LHCN-M2 (cell line): Measurements from ENCODE around the gene FAM110C. TPM values are rescaled to one million over a fixed set of nuclear protein-coding genes. Genes with fewer than 3 reads are reported as not detected.
"Not testable (repeated sequence)": the region's sequence is repeated elsewhere in the genome, so short reads cannot be mapped to it uniquely, and the experiment has no call there.

Experiments
- DNase-seq: peaks from one replicate; pipeline ENCODE4 v3.0.0-alpha.2; 2012; ENCODE audit warnings: low read depth
- polyA plus RNA-seq: library from polyadenylated mRNA; unstranded; fragments of >200 nt; gene quantifications from one replicate; pipeline ENCODE4 v1.2.1, GENCODE V29; 2012; ENCODE audit warnings: missing spikeins
- total RNA-seq: library from RNA; depleted of rRNA; stranded (reverse); fragments of >200 nt; gene quantifications from 2 replicates; pipeline ENCODE4 v1.2.3, GENCODE V29; 2014; rRNA removed

The FAM110C gene, protein sequence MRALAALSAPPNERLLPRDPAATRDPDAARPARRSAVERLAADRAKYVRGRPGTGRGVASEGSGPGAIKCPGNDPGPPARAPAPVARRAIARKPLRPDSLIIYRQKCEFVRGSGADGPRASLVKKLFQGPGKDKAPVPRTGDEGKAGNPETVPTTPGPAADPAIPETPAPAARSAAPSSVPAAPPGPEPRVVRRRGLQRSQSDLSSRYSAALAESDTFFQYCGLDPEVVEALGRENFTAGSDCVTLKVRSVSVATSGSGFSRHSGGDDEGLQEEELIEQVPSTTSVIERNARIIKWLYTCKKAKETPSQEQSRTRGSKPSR
- total RNA-seq, result not detected in 2 replicates
- polyA plus RNA-seq, result not detected

DNA sequence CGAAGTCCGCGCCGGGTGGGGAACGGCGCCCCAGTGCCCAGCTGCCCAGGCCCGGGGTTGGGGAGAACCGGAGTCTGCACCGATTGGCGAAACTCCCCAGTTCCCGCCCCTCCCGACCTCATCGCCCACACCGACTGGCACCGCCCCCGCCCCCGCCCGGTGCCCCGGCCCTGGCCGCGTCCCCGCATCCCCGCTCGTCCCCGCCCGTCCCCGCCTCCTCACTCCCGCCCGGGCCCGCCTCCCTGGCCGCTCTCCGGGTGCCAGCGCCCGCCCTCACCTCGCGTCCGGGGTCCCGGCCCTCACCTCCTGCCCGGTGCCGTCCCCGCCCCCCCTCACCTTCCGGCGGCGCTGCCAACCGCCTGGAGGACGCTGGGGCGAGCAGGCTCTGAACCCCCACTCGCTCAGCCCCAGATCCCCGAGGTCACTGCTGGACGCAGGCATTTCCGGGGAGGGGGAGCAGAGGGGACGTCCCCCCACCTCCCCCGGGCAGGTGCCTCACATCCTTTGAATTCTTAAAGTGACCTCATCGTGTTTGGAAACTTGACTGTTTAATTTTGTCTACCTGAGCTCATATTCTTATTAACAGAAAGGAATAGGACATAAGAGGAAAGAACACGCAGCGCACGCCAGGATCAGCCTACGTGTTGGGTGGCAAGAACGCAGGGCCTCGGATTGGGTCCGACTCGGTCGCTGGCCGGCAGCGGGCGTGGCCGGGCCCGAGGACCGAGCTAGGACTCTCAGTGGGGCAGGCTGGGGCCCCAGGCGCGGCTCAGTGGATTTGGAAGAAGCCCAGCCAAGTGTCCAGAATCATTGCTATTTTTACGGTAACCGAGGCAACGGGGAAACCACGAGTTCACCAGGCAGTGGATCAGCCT is at the start of gene FAM110C:
Gene FAM110C (minus strand): TSS at position 35 of the 875 bp plus-strand sequence. CDS start 120 bp downstream, outside the sequence.
- DNase-seq, result no peak

DNA sequence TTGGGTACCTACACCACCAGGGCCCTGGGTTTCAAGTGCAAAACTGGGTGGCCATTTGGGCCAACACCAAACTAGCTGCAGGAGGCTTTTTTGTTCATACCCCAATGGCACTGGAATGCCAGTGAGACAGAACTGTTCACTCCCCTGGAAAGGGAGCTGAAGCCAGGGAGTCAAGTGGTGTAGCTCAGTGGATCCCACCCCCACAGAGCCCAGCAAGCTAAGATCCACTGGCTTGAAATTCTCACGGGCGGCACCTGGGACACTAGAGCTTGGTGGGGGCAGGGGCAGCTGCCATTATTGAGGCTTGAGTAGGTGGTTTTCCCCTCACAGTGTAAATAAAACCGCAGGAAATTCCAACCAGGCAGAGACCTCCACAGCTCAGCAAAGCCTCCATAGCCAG is 46.0 kb upstream of the FAM110C start:
- DNase-seq, result no peak

DNA sequence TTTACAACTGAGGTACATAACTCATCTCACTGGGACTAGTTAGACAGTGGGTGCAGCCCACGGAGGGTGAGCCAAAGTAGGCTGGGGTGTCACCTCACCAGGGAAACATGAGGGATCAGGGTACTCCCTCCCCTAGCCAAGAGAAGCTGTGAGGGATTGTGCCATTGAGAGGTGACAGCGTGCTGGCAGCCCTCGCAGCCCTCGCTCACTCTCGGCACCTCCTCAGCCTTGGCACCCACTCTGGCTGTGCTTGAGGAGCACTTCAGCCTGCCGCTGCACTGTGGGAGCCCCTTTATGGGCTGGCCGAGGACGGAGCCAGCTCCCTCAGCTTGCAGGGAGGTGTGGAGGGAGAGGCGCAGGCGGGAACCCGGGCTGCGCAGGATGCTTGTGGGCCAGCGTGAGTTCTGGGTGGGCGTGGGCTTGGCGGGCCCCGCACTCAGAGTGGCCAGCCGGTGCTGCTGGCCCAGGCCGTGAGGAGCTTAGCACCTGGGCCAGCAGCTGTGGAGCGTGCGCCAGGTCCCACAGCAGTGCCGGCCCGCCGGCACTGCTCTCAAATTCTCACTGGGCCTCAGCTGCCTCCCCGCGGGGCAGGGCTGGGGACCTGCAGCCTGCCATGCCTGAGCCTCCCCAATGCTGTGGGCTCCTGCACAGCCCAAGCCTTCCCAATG is 44.5 kb upstream of the FAM110C start:
- DNase-seq, result no peak

DNA sequence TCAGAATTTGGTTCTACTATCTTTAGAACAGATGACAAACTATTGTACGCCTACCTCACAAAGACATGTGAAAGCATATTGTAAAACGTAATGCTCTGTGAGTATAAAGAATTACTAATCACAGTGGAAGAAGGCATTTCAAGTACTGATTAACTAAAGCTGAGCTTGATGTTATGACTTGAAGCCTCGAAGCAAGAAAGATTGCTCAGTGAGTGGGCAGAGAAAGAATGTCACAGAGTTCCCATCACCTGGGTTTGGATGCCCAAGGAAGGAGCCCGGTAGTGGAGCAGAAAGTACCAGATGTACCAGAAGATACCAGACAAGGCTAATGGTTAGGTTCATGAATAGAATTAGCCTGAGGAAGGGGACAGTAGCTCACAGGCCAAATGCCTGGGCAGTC is 39.5 kb upstream of the FAM110C start:
- no peak for DNase-seq

DNA sequence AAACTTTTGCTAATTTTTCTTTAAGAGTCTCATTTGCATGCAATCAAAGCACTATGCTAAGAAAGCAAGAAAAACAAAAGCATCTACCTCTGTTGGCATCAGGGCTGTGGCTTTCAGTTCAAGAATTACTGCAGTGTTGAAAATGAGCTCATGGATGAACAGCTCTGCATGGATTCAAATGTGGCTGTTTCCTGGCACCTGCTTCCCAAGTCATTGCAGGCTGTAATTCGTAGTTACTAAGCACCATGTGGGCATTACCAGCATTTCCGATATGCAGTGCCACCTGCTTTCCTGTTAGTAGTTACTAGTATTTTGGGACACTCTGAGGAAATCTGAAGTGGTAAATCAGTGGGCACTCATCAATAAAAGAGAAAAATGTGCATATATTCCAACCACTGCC is 37.8 kb upstream of the FAM110C start:
- DNase-seq, result no peak

DNA sequence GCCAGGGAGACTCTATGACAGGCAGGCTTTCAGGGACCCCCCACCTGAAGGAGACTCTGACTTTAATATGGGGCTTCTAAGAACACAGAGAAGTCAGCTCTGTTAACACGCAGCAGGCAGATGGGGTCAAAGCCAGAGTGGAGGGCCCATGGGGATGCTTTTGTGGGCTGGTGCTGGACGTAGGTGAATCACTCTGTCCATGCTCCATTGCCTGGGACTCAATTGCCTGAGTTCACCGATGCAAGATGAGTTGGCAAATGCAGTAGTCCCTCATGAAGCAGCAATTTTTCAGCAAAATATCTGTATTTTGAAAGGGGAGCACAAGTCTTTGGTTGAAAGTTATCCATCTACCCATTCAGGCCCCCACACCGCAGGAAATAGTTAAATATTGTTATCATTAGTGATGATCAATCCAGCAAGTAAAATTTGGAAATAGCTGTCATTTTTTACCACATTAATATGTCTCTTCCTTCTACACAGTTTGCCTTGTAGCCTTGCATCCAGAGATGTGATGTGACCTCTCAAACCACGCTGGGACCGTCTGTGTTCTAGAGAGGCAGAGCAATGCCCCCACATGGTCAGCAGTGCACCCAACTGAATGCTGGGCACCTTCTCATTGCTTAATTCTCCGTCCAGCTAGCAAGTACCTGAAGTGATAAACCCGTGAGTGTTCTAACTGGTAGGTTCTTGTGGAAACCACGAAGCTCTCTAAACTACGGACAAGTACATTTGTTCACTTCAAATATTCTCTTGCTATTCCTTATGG is 34.8 kb upstream of the FAM110C start:
- no peak for DNase-seq

DNA sequence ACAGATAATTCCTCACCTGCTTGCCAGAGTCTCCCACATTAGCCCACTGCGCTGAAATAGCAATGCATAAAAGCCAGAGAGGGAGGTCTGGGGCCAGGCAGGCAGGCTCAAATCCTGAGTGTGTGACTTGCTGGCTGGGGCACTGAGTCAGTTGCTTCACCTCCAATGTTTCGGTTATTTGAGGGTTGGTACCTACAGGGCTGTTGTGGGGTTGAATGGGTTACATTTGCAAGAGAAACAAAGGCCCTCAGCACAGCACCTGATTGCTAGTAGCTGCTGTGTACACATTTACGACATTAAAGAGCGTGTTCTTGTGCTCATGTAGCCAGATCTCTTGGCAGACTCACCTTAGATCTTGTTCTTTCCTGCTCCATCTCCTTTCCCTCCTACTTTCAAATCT is 34.1 kb upstream of the FAM110C start:
- no peak for DNase-seq

DNA sequence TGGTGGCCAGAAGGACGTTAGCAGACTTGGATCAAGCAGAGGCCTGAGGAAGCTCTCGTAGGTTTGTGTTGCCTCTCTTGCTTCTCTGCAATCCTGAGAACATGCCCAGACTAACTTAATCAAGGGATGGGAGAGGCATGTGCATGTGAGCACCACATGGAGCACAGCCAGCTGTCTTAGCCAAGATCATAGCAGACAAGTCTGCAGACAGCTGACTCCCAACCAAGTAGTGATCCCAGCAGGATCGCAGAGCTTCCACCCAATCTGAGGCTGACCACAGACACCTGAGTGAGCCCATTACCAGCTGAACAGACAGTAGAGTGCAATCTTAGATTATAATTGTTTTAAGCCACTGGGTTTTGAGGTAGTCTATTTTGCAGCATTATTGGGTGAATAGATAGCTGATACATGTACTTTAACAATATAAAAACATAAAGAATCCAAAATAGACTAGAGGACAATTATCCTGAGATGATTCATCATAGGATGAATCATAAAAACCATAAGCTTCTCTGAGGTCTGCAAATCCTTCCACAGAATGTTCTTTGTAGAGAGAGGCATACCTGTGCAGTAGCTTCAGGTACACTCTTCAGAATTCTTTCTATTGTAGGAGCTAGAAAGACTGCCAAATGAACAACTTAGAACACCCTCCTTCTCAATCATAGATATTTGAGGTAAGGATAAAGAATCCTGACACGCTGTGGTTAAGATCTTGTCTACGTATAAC is 25.2 kb upstream of the FAM110C start:
- no peak for DNase-seq

DNA sequence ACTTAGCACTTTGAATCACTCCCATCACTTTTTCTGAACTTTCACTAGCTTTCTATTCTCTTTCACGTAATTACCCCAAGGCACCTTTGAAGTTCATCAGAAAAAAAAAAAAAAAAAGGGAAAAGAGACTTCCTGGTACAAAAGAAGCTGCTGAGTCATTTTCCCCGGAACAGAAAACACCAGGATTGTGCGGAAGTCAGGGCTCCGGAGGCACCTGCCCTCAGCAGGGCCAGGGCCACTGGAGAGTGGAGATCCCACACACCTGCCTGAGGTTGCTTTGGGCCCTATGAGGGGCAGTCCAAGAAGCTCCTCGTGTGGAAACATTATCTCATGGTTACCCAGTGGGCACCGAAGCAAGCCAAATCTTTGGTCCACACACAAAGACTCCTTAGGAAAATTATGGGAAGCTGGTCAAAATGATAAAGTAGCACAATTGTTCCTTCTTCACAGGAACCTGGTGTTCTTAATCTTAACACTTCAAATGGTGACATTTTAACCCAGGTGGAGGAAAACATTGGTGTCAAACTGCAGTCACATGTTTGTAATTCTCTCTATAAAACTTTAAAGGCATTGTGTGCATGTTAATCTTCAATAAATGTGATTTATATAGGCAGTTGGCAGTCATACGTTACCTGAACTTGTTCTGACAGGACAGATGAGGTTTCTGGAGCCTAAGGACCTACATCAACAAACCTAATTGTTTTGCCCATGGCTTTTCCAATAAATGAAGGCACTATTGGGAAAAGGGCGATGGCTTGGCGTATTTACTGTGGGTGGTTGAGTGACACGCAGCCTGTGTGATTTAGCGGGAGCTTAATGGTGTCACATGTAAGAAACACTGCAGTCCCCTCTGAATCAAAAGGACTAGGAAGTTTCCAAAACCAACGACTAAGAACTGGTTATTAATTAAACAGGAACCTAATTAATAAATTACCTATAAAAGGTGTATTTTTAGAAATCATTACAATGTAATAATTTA is 23.4 kb upstream of the FAM110C start:
- no peak for DNase-seq

DNA sequence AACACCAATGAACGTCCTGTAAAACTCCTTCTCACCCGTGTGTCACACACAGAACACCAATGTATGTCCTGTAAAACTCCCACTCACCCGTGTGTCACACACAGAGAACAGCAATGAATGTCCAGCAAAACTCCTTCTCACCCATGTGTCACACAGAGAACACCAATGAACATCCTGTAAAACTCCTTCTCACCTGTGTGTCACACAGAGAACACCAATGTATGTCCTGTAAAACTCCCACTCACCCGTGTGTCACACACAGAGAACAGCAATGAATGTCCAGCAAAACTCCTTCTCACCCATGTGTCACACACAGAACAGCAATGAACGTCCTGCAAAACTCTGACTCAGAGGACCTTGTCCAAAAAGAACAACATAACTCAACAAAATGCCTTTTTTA is 22.3 kb upstream of the FAM110C start:
- not testable (repeated sequence) for DNase-seq

DNA sequence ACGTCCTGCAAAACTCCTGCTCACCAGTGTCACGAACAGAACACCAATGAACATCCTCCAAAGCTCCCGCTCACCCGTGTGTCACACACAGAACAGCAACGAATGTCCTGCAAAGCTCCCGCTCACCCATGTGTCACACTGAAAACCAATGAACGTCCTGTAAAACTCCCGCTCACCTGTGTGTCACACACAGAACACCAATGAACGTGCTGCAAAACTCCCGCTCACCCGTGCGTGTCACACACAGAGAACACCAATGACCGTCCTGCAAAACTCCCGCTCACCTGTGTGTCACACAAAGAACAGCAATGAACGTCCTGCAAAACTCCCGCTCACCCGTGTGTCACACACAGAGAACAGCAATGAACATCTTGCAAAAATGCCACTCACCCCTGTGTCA is 20.5 kb upstream of the FAM110C start:
- no peak for DNase-seq

DNA sequence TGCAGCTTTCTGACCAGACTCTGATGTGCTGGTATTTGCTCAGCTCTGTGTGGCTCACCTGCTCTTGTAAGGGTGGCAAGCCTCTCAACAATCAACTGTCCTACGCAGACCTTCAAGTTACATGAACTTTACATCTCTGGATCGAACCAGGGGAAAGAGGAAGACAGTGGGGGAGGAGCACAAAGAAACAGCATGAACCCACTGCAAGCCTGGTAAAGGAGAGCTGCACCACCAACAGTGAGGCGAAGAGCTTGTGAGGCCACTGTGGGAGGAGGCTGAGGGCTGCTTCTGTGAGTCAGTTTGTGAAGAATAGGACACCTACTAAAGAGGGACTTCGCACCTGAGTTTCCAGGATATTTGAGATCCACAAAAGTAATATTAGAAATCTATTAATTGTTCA is 18.8 kb upstream of the FAM110C start:
- DNase-seq, result no peak

DNA sequence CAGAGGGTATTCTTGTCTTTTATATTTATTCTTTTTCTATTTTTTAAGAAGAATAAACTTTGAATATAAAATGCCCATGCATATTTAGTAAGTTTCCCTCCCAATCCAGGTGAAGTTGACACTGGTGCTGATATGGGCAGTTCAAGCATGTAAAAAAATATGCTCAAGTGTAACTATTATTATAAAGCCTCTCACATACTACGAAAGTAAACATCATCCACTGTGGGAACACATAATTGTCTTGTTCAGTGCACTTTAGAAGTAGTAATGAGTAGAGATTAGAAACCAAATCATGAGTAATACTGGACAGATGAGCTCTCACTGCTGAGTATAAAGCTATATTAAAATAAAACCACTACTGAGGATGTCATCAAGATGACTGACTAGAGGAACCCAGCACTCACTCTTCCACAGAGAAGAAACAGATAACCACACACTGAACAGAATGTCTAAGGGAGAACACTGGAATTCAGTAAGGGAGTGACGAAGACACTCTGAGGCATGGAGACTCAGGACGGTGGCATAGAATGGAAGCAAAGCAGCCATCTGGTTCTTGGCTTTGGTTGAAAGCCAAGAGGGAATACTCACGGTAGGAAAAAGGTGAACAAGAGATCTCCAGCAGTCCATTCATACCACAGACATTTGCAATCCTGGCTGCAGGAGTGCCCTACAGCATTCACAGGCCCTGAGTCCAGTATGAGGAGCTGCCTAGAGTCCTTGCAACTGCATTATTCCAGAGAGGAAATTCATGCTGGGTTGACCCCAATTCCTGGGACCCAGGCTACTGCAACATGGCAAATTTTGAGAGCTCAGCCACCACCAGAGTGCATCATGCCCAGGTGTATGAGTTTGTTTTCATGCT is 9.5 kb upstream of the FAM110C start:
- DNase-seq, result no peak

DNA sequence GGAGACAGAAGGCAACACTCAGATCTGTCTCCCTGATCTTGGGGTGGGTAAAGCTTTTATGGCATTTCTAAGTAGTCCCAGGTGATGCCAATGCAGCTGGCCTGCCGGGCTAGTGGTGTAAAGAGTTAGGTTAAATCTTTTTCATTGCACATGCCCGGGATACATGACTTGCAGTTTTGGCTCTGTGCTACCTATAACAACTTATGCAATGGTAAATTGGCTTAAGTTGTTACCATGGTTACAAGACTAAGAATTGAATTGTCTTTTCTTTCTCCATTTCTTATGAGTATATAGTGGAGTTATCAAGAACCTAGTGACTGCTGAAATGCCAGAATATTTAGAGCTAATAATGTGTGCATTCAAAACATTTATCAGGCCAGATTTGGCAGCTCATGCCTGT is 5.3 kb upstream of the FAM110C start:
- DNase-seq, result no peak

DNA sequence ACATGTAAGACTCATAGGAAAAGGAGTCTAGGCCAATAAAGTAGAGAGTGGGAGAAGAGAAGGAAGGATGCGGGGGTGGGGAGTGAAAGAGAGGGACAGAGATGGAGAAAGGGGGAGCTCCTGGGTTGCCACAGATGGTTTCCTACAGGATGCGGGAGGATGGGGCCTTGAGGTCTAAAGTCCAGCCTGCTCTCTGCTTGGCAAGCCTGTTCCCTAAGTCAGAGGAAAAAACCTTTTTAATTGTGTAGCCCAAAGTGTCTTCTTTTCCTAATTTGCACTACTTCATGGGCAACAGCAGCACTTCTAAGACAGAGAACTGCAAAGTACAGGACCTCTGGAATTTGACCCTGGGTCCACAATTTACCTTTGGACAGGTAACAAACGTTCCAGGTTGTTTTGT is 1.4 kb upstream of the FAM110C start:
- DNase-seq, result no peak

DNA sequence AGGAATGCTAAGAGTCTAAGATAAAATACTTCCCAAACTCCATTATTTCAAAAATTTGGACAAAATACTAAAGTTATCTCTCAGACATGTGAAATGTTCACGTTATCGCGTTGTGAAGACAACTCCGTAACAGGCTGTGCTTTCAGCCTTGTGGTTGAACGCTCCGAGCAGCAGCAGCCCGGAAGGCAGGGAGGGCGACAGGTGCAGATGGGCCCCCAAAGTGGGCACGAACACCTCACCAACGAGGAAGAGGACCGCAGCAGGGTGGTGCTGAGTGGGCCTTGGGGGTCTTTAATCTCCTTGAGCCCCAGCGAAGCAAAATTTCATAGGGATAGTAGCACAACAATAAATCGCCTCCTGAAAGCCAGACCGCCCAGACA is 1.0 kb upstream of the FAM110C start:
- DNase-seq, result no peak

DNA sequence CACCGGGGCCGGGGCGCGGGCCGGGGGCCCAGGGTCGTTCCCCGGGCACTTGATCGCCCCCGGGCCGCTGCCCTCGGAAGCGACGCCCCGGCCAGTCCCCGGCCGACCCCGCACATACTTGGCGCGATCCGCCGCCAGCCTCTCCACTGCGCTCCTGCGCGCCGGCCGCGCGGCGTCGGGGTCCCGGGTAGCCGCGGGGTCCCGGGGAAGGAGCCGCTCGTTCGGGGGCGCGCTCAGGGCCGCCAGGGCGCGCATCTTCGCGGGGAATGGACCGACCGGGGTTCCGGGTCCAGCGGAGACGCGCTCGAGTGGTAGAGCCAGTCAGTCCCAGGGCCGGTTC is 204 bp downstream of the FAM110C start:
- DNase-seq, result no peak

DNA sequence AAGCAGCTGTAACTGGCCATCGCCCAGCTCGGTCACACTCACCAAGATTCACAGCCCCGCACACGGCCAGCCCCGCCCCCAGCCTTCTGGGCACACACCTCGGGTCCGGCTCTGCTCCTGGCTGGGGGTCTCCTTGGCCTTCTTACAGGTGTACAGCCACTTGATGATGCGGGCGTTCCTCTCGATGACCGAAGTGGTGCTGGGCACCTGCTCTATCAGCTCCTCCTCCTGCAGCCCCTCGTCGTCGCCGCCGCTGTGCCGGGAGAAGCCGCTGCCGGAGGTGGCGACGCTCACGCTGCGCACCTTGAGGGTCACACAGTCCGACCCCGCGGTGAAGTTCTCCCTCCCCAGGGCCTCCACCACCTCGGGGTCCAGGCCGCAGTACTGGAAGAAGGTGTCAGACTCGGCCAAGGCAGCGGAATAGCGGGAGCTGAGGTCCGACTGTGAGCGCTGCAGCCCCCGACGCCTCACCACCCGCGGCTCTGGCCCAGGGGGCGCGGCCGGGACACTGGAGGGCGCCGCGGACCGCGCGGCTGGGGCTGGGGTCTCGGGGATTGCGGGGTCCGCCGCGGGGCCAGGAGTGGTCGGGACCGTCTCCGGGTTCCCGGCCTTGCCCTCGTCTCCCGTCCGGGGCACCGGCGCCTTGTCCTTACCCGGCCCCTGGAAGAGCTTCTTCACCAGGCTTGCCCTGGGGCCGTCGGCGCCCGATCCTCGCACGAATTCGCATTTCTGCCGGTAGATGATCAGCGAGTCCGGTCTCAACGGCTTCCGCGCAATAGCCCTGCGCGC is 769 bp downstream of the FAM110C start:
- no peak for DNase-seq
